AG09309 (cell line): ENCODE measurements around the gene EGFR.

Experiments used
- DNase-seq: peaks from one replicate; pipeline ENCODE4 v3.0.0-alpha.2; 2010; ENCODE audit warnings: low read depth
- H3K4me3 ChIP-seq: 2 replicates; pipeline ENCODE4 v1.5.1; 2011; ENCODE audit warnings: mild to moderate bottlenecking, low read depth, low read length, moderate library complexity; ENCODE audit not compliant: control insufficient read depth
- TF ChIP-seq, protein P1 (sequence below): IDR thresholded peaks from 2 replicates; pipeline ENCODE4 v1.5.1; 2011; ENCODE audit warnings: mild to moderate bottlenecking, low read depth, low read length, inconsistent platforms; ENCODE audit not compliant: insufficient read depth, control insufficient read depth; ENCODE audit errors: missing control alignments

The EGFR gene

DNA sequence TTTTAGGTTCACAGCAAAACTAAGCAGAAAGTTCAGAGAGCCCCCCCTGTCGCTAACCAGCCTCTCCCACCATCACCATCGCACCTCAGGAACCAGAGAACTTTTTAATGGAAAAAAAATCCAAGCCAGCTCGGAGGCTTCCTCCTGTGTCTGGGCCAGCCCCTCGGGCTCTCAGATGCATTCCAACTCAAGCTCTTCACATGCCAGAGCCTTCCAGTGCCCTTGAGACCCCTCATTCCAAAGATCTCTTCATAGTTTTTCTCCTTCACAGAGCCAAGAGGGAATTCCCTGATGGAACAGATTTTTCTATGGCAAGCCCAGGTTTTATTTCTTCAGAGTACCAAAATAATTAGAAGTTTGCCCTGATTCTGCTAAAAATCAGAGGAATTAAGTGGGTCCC lies 192.9 kb downstream of the EGFR start:
- no peak for DNase-seq
- no peak overlapping the region for H3K4me3 ChIP-seq
- TF ChIP-seq, protein P1, sequence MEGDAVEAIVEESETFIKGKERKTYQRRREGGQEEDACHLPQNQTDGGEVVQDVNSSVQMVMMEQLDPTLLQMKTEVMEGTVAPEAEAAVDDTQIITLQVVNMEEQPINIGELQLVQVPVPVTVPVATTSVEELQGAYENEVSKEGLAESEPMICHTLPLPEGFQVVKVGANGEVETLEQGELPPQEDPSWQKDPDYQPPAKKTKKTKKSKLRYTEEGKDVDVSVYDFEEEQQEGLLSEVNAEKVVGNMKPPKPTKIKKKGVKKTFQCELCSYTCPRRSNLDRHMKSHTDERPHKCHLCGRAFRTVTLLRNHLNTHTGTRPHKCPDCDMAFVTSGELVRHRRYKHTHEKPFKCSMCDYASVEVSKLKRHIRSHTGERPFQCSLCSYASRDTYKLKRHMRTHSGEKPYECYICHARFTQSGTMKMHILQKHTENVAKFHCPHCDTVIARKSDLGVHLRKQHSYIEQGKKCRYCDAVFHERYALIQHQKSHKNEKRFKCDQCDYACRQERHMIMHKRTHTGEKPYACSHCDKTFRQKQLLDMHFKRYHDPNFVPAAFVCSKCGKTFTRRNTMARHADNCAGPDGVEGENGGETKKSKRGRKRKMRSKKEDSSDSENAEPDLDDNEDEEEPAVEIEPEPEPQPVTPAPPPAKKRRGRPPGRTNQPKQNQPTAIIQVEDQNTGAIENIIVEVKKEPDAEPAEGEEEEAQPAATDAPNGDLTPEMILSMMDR, result no peak

DNA sequence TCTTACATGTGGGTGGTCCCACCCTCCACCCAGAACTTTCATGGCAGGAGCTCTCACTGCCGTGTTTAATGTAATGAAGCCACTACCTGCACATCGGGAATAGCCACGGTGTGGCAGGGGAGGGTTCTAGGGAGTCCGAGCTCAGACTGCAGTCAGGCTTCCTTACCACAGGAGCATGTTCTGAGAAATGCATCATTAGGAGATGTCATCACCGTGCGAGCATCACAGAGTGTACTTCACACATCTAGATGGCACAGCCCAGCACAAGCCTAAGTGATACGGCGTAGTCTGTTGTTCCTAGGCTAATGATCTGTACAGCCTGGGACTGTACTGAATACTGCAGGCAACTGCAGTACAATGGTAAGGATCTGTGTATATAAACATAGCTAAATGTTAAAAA lies 193.4 kb downstream of the EGFR start:
- TF ChIP-seq, protein P1, result no peak
- H3K4me3 ChIP-seq, result no peak overlapping the region
- no peak for DNase-seq

DNA sequence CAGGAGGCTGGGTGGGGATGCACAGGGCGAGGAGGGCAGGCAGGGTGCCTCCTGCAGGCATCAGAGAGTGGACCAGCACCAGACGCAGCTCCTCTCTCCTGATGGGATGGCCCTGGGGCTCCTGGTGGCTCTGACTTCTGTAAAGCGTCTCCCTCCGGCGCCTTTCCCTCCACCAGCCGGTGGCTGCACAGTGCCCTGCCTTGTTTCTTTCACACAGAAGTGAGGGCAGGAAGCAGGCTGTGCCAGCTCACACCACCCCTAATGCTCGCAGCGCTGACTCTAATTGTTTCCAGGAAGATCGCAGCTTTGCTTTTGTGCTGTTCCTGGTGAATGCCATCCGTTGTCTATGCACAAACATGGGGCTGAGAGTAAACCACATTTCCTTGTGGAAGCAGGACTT lies 194.0 kb downstream of the EGFR start:
- no peak overlapping the region for H3K4me3 ChIP-seq
- DNase-seq, result no peak
- TF ChIP-seq, protein P1, result no peak

DNA sequence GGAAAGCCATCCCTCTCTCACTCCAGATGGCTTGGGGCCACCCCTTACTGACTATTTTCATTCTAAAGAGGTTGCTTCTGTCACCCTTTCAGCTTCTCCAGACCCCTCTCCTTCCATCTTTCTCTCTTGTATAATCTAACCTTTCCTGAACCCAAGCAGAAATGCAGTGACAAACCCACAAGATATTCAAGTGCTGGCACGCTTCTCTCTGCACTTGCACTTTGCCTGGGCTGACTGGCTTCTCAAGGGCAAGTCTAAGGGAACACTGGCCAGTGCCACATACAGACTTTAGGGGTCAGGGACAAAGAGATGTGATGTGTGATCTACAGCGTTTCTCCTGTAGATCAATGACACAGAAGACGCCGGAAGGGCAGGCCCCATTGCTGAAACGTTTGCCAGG lies 195.9 kb downstream of the EGFR start:
- TF ChIP-seq, protein P1, result no peak
- DNase-seq, result no peak
- no peak overlapping the region for H3K4me3 ChIP-seq

DNA sequence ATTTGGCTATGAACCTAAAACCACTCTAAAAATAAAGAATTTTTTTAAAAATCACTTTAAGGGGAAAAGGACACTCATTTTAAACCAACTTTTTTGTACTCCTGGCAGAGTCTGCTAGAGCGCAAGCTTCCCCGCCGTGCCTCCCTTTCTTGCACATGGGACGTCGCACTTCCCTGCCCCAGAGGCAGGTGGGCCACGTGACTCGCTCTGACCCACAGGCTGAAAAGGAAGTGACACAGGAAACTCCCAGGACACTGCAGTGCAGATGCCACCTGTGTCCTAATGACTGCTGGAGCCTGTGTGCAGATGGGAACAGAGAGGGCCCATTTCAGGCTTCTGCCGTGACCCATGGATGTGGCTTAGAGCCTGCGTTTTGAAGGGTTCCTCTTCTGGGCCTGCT lies 204.2 kb downstream of the EGFR start:
- DNase-seq, result no peak
- TF ChIP-seq, protein P1, result no peak
- no peak overlapping the region for H3K4me3 ChIP-seq

DNA sequence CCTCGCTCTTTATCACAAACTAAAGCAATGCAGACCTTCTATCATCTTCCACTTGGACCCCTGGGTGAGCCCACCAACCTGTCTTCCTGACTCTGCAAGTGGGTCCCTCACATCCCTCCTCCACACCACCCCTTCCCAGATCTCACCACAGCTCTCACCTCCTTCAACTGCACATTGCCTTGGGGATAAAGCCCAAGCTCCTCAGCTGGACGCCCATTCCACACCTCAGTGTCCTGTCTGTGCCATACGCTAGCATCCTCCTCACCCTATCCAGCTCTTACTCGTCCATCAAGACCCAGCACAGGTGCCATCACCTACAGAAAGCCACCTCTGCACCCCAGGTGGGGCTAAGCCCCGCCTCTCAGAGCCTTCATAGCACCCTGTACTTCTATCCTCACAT lies 205.3 kb downstream of the EGFR start:
- DNase-seq, result no peak
- TF ChIP-seq, protein P1, result no peak
- H3K4me3 ChIP-seq, result no peak overlapping the region

DNA sequence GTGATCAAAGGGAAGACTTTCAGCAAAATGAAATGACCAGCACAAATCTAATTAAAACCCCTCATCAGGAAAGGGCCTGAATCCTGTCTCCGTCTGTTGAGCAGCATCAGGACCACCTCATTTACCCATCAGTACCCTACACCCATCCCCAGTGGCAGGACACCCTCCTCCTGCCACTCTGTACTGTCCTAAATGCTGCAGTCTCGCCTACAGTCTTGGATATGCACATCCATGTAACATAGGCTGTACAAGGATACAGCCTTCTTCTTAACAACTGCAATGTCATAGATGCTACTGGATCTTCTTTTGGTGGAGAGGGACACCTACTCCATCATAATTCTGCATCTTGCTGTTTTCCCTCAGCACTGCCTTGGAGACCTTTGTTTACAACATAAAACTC lies 206.0 kb downstream of the EGFR start:
- H3K4me3 ChIP-seq, result no peak overlapping the region
- DNase-seq, result no peak
- TF ChIP-seq, protein P1, result no peak
